GM10266 (cell line): ENCODE results near the gene PPIAL4G.
A peak's percentile ranks its signal among the peaks of the same experiment; 100 is the strongest.
"Not testable (repeated sequence)": the region's sequence is repeated elsewhere in the genome, so short reads cannot be mapped to it uniquely, and the experiment has no call there.

Experiments used
- DNase-seq: peaks from one replicate; pipeline ENCODE4 v3.0.0; 2012; ENCODE audit errors: extremely low spot score

The PPIAL4G gene

GRCh38 chr1:148483029-148483428 lies at the start of gene PPIAL4G:
PPIAL4G (minus strand) TSS chr1:148483302; CDS start chr1:148483252, 50 bp downstream.
- DNase-seq = not testable (repeated sequence)

- not testable (repeated sequence) for DNase-seq
These were observed 49.1 kb upstream of the PPIAL4G start for GRCh38 chr1:148532158-148532557.

DNA sequence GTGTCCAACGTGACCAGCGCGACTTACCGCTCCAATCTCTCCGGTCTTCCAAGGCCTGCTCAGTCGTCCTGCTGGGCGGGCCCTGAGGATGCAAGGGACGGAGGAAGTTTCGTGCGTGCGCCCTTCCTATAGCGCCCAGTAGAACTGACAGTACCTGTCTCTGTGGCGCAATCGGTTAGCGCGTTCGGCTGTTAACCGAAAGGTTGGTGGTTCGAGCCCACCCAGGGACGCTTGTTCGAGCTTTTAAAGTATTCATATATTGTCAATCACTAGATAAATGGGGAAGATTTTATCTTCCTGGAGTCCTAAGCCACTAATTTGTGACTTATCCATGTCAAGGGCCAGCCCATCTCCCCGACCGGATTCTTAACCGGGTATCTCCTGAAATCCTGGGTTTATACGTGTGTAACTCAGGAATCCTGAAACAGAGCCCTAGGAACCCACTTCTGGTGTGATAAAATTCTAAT lies 46.0 kb upstream of the PPIAL4G start:
- not testable (repeated sequence) for DNase-seq

DNA sequence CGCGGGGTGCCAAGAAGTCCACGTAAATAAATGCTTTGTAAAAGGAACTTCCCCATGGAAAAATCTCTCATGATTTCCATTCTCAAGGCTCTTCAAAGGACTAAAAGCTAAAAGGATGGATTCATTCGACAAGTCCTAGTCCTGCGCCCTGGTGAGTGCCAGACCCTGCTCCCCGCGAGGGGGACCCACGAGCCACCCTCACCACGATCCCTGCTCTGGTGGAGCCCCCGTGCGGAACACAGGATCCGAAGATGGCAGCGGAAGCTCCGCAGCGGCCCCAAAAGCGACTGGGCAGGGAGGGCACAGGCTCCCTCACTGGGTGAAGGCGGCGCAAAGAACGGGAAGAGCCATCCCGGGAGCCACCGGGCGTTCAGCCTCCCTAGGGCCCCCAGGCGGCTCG lies 45.5 kb upstream of the PPIAL4G start:
- DNase-seq = not testable (repeated sequence)

DNA sequence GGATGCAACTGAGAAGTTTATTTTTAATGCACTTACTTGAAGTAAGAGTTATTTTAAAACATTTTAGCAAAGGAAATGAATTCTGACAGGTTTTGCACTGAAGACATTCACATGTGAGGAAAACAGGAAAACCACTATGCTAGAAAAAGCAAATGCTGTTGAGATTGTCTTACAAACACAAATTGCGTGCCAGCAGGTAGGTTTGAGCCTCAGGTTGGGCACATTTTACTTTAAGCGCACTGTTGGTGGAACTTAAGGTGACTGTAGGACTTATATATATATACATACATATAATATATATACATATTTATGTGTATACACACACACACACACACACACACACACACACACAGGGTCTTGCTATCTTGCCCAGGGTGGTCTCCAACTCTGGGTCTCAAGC lies 43.5 kb upstream of the PPIAL4G start:
- DNase-seq = not testable (repeated sequence)

DNA sequence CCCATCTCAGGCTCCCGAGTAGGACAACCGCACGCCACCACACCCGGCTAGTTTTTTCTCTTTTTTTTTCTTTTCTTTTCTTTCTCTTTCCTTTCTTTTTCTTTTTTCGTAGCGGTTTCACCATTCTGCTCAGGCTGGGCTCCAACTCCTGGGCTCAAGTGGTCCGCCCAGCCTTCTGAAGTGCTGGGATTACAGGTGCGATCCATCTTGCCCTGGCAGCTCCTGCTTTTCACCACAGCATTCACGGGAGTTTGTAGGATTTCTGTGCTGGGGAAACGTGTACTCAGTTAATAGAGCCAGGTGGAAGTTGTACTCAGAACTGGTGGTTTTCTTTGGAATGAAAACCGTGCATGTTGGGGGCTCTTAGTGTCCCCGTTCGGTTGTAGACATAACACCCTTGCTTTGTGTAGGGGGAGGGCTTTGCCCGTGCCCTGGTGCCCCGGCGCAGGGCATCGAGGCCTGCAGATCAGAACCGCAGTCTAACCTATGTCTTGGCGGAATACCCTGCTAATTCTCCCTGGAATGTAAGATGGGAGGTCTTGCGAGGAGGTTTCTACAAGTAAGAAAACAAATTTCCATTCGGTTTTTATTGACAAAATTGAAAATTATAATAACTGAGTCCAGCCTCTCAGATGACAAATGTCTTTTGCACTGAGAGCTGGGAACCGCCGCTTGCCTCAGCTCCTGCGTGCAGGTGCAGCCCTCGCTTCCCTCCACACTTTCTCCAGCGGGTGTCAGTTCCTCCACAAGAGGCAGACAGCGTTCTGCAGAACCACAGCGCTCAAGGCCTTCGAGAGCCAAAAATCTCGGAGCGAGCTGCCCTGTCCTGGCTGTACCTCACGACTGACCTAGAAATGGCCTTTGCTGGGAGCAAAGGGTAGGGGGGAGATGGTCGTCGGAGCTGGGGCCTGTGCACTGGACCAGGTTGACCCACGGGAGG lies 40.4 kb upstream of the PPIAL4G start:
- not testable (repeated sequence) for DNase-seq

DNA sequence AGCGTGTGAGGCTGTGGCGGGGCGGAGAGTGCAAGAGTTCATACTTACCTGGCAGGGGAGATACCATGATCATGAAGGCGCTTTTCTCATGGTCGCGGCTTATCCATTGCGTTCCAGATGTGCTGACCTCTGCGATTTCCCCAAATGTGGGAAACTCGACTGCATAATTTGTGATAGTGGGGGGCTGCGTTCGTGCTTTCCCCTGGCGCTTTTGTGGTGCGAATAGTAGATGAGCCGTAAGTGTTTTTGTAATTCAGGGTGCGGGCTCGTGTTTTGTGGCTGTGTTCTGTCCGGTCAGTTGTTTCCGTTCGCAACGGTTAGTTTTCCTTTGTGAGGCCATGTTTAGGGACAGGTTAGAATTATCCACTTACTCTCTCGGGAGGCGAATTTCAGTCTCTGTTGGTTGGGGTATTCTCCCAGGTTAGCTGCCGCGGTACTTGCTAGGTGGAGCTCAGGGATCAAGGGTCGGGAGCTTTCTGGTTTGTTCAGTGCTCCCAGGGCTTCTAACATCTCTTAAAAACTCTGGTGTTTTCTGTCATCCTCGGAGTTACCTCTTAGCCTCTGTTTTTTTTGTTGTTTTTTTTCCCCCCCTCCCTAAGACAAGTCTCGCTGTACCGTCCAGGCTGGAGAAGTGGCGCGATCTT lies 39.6 kb upstream of the PPIAL4G start:
- peak; percentile 75 for DNase-seq

DNA sequence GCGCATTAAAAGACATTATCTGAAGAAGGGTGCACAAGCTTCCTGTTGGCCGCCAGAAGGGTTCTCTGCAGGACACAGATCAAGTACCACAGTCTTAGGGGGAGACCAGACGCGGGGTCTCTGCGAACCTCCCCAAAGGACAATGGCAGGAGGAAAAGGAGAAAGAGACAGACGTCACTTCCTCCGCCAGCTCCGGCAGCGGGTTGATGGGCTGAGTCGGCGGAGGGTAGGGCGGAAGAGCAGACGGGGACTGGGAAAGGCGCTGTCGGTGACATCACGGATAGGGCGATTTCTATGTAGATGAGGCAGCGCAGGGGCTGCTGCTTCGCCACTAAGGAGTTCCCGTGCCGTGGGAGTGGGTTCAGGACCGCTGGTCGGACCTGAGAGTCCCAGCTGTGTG lies 39.0 kb upstream of the PPIAL4G start:
- DNase-seq = not testable (repeated sequence)

DNA sequence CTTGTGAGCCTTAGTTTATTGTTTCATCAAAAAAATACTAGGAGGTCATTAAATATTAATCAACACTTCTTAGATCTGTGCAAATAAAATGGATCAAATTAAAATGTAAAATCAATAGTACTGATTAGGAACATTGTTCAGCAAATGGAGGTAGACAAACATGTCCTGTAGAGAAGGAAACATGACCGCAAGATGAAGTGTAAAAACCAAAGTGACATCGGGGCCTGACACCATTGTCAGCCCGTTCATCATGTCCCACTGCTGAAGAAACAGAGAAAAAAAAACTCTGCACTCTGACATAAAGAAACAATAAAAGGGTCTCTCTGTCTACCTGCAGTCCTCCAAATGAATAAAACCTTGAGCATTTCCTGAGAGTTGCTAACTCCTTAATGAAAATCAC lies 31.2 kb upstream of the PPIAL4G start:
- not testable (repeated sequence) for DNase-seq

DNA sequence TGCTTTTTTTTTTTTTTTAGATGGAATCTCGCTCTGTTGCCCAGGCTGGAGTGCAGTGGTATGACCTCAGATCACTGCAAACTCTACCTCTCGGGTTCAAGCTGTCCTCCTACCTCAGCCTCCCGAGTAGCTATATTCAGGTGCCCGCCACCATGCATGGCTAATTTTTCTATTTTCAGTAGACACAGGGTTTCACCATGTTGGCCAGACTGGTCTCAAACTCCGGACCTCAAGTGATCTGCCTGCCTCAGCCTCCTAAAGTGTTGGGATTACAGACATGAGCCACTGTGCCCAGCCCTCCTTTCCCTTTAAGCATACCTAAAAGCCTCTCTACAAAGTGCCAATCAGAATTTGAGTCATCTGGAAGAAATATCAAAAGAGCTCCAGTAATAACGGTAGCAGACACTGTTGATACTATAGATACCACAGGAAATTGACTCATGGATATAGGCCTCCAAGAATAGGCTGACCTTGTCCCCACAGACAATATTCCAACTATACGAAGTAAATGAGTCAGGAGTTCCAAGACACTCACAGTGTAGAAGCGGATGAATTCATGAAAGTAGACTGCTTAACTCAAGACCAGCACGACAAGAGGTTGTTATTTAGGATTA lies 29.6 kb upstream of the PPIAL4G start:
- not testable (repeated sequence) for DNase-seq

- DNase-seq = not testable (repeated sequence)
These were observed 10.8 kb upstream of the PPIAL4G start for GRCh38 chr1:148493933-148494332.

DNA sequence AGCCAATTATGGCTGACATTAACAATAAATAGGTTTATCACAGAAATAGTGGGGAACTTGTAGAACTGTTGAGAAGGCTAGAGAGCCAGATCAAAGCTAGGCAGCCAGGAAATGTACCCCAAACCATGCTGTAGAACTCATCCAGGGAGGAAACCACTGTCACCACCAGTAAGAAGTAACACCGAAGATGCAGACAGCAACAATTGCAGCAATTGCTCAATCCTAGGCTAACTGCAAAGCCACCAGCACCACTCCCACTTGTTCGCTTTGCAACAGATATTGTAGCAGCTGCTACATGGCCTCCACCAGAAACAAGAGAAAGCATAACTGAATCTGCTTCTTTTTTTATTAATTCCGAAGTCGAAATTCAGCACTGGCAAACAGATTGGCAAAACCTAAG lies 2.0 kb downstream of the PPIAL4G start:
- not testable (repeated sequence) for DNase-seq

- DNase-seq = not testable (repeated sequence)
These were observed 23.4 kb downstream of the PPIAL4G start for GRCh38 chr1:148459694-148460093.

DNA sequence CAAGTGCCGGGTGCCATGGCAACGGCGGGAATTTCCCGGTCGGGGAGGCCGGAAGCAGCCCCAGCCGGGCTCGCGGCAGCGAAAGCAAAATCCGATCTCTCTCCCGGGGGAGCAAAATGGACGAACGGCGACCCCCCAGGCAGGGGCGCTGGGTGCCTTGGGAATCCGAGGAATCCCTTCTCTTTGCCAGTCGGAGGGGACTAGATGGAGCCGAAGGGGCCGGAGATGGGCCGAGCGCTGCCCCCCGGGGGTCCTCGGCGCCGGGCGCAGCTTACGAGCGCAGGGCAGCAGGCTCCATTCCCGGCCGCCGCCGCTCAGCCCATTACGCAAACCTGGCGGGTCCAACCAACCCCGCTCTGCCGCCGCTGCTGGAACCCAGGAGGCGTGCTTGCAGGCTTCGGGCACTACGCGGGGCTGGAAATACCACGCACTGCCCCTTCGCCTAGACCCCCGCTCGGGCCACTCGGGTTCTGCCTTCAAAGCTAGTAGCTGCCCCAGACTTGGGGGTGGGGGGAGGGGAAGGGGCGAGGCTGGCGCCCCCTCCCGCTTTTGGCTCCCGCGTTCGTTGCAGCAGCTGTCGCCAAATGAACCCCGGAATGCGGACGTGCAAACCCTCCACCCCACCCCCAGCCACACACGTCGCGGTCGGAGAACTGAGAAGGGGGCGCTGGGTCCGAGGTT lies 24.1 kb downstream of the PPIAL4G start:
- DNase-seq = peak; percentile 4

- DNase-seq = not testable (repeated sequence)
These were observed 24.7 kb downstream of the PPIAL4G start for GRCh38 chr1:148458398-148458797.

- not testable (repeated sequence) for DNase-seq
These were observed 30.3 kb downstream of the PPIAL4G start for GRCh38 chr1:148452845-148453244.

- not testable (repeated sequence) for DNase-seq
These were observed 43.3 kb downstream of the PPIAL4G start for GRCh38 chr1:148439654-148440325.
